ENCODE data around the gene ARHGAP27. TPM values are rescaled to one million over a fixed set of nuclear protein-coding genes. Genes with fewer than 3 reads are reported as not detected.

The ARHGAP27 gene
- total RNA-seq, 1 donor from 2014 or later: 73.8 TPM

DNA sequence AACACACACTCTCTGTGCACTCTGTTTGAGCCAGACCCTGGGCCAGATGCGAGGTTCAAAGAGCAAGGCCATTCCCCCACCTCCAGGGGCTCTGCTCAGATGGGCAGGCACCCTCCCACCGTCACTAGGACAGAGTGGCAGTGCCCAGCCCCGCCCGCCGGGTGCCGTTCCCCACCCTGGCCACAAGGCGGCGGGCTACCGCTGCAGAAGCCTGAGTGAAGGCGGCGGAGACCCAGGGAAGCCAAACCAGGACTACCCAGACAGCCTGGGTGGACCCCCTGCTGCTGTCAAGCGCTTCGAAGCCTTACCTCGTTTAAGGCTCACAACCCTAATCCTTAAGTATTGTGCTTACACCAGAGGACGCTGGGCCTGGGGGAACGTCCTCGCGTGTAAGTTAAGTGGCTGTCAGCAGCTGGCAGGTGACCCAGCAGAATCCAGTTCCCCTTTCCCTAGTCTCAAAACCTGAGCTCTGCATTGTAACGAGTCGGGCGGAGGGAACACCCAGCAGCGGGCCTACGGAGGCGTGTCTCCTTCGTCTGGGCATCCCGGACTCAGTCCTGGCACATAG lies 4.5 kb downstream of the ARHGAP27 start:
- Histone ChIP-seq H3K36me3 (no peaks in the 10 kb centered on the region), H3K27ac (peak overlapping the region; percentile 38), H3K4me1 (peaks cover 31% of the 10 kb centered on the region), H3K4me3 (peak overlapping the region; percentile 2), H3K9me3 (no peaks in the 10 kb centered on the region), H3K27me3 (no peaks in the 10 kb centered on the region)
- intact Hi-C loops (cut with DNase I): no loop called here
- TF ChIP-seq, protein P1, sequence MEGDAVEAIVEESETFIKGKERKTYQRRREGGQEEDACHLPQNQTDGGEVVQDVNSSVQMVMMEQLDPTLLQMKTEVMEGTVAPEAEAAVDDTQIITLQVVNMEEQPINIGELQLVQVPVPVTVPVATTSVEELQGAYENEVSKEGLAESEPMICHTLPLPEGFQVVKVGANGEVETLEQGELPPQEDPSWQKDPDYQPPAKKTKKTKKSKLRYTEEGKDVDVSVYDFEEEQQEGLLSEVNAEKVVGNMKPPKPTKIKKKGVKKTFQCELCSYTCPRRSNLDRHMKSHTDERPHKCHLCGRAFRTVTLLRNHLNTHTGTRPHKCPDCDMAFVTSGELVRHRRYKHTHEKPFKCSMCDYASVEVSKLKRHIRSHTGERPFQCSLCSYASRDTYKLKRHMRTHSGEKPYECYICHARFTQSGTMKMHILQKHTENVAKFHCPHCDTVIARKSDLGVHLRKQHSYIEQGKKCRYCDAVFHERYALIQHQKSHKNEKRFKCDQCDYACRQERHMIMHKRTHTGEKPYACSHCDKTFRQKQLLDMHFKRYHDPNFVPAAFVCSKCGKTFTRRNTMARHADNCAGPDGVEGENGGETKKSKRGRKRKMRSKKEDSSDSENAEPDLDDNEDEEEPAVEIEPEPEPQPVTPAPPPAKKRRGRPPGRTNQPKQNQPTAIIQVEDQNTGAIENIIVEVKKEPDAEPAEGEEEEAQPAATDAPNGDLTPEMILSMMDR (IDR thresholded peaks at IDR 0.05): peak; percentile 99
- ATAC-seq (peak; percentile 62), DNase-seq (peak; percentile 88)

DNA sequence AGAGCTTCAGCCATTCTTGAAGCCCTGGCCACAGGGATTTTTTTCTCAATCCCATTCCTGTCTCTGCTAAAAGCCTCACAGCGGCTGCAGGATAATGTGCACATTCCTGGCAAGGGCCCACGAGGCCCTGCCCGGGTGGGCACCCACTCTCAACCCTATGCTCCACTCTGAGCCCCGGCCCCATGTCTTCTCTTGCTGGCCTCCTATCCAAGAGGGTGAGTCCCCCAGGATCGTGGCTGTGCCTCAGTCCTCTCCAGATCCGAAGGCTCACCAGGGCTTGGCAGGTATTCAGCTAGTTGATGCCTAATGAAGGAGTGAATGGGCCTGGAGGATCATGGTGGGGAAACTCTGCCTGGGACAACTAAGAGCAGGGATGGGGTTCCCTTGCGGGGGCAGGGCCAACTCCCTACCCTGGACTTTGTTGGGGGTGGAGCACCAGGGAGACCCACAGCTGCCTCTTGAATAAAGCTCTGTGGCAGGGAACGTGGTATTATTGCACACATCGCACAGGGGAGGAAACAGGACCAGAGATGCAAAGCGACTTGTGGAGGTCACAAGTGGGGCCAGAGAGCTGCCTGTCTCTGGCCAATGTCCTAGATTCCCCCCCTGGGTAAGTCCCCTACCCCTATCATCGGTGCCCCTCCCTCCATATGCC lies 5.4 kb downstream of the ARHGAP27 start:
- H3K27ac ChIP-seq: no peak overlapping the region
- no peaks in the 10 kb centered on the region for H3K36me3 ChIP-seq
- intact Hi-C loops (cut with DNase I): no loop called here
- no peaks in the 10 kb centered on the region for H3K27me3 ChIP-seq
- H3K4me3 ChIP-seq: no peak overlapping the region
- H3K9me3 ChIP-seq: no peaks in the 10 kb centered on the region
- TF ChIP-seq, protein P1 (IDR thresholded peaks at IDR 0.05): no peak
- ATAC-seq (no peak), DNase-seq (peak; percentile 49)
- peaks cover 26% of the 10 kb centered on the region for H3K4me1 ChIP-seq

DNA sequence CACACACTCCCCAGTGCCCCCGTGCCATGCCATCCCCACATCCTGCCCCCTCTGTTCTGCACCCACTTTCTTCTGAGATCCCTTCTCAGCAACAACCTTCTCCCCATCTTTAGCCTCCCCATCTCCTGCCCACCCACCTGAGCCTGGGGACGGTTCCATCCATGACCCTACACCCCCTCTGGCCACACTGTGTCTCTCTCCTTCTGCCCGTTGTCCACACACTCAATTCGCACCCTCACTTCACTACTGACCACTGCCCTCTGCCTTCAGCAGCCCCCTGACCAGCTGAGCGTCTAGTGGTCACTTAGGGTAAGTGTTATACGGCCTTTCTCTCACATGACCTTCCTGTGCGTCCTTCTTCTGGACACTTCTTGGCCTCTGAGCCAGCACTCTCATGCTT lies 6.1 kb downstream of the ARHGAP27 start:
- H3K27ac ChIP-seq: no peak overlapping the region
- no peaks in the 10 kb centered on the region for H3K9me3 ChIP-seq
- ATAC-seq: no peak
- H3K4me3 ChIP-seq: no peak overlapping the region
- no peaks in the 10 kb centered on the region for H3K27me3 ChIP-seq
- H3K4me1 ChIP-seq: peaks cover 26% of the 10 kb centered on the region
- no peak for DNase-seq
- TF ChIP-seq, protein P1 (IDR thresholded peaks at IDR 0.05): no peak
- intact Hi-C loops (cut with DNase I): no loop called here
- H3K36me3 ChIP-seq: no peaks in the 10 kb centered on the region

DNA sequence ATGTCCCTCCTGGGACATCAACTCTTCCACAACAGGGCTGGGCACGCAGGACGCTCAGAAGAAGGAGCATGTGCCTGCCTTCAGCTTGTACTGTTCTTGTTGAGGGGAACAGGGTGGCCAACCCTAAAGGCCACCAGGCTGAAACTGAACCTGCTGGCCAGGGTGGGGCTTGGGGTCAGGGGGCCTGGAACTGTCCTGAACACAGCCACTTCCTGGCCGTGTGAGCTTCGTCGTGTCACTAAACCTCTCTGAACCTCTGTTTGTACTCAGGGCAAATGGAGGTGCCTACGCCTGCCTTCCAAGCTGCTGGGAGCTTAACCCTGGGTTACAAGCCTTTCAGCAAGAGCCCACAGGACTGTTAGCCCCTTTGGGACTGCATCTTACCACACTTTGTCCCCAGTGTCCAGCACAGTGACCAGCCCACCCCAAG lies 6.7 kb downstream of the ARHGAP27 start:
- H3K9me3 ChIP-seq: no peaks in the 10 kb centered on the region
- intact Hi-C loops (cut with DNase I): no loop called here
- H3K4me3 ChIP-seq: no peak overlapping the region
- ATAC-seq: no peak
- peaks cover 22% of the 10 kb centered on the region for H3K4me1 ChIP-seq
- H3K27ac ChIP-seq: no peak overlapping the region
- no peak for DNase-seq
- no peaks in the 10 kb centered on the region for H3K27me3 ChIP-seq
- H3K36me3 ChIP-seq: no peaks in the 10 kb centered on the region
- TF ChIP-seq, protein P1 (IDR thresholded peaks at IDR 0.05): peak; percentile 4

GRCh38 chr17:45425125-45425983 lies 7.3 kb downstream of the ARHGAP27 start:
- peak; percentile 81 for ATAC-seq
- DNase-seq: peak; percentile 91
- no peaks in the 10 kb centered on the region for H3K36me3 ChIP-seq
- TF ChIP-seq, protein P1 (IDR thresholded peaks at IDR 0.05): peak; percentile 22
- H3K27me3 ChIP-seq: no peaks in the 10 kb centered on the region
- no peaks in the 10 kb centered on the region for H3K9me3 ChIP-seq
- peak overlapping the region; percentile 24 for H3K4me3 ChIP-seq
- peaks cover 16% of the 10 kb centered on the region for H3K4me1 ChIP-seq
- intact Hi-C loops (cut with DNase I): no loop called here
- H3K27ac ChIP-seq: peak overlapping the region; percentile 71
